K562 (cell line): ENCODE results near the gene PICK1. TPM values are rescaled to one million over a fixed set of nuclear protein-coding genes. Genes with fewer than 3 reads are reported as not detected.

ENCODE experiments used
- ATAC-seq: fragments of 200-7000 bp; cut with Tn5 transposase; 3 replicates; pipeline ENCODE4 v1.9.1; 2020; ENCODE audit warnings: moderate library complexity
- BruUV-seq: library from RNA; stranded (reverse); fragments of 400-500 nt; replicated peaks from 2 replicates; lab custom pipeline; 2021; lab: Mats Ljungman, UMichigan
- CTCF ChIA-PET: fragments of 300-600 bp; formaldehyde crosslinking; extraction: SDS; loops from one replicate; lab custom pipeline; 2021; ENCODE audit warnings: low intra/inter-chr PET ratio; lab: Yijun Ruan, JAX
- POLR2A ChIA-PET: fragments of 300-600, 350-650 bp; sonication (Branson Sonifier 250); formaldehyde crosslinking; extraction: SDS; loops from one replicate; lab custom pipeline; 2021; ENCODE audit warnings: antibody characterized with exemption, inconsistent platforms; lab: Yijun Ruan, JAX
- DNase-seq, 4 experiments: peaks; one replicate each; pipeline versions ENCODE4 v3.0.0 to v3.0.0-alpha.2; 2011 to 2018; ENCODE audit warnings: low spot score in 3 of 4, mixed read lengths in 3 of 4; ENCODE audit errors: extremely low read depth in 1 of 4
- FAIRE-seq: peaks from 2 replicates; lab custom pipeline; 2011; peaks lifted over from hg19 to GRCh38; lab: Jason Lieb, UNC
- H2AFZ ChIP-seq: 2 replicates; pipeline ENCODE4 v1.6.0; 2011; ENCODE audit warnings: low read depth, low read length, control low read depth, inconsistent platforms
- H3K27ac ChIP-seq: fragments of 200-600 bp; 3 replicates; pipeline ENCODE4 v1.8.0; 2011; ENCODE audit warnings: low read depth, mild to moderate bottlenecking, control low read depth, inconsistent platforms, low read length, moderate library complexity, mixed read lengths; ENCODE audit errors: extremely low read depth
- H3K27me3 ChIP-seq, 2 experiments: fragments of 300-600 bp in 1 of 2; 2 replicates in 1 of 2; 3 replicates in 1 of 2; pipeline versions ENCODE4 v1.6.0 to v1.8.0; 2011; ENCODE audit warnings: inconsistent platforms in 2 of 2, low read length in 2 of 2, mild to moderate bottlenecking in 1 of 2, mixed read lengths in 1 of 2, moderate library complexity in 1 of 2; ENCODE audit not compliant: control insufficient read depth in 2 of 2, insufficient read depth in 2 of 2
- H3K36me3 ChIP-seq: fragments of 300-600 bp; 3 replicates; pipeline ENCODE4 v1.8.0; 2011; ENCODE audit warnings: mild to moderate bottlenecking, low read length, inconsistent platforms; ENCODE audit not compliant: control insufficient read depth, insufficient read depth
- H3K4me1 ChIP-seq, 2 experiments: fragments of 200-600 bp in 1 of 2; replicated peaks in 1 of 2; 2 replicates in 1 of 2; 3 replicates in 1 of 2; pipeline versions ENCODE4 v1.5.1 to v1.8.0; 2011; ENCODE audit warnings: inconsistent platforms in 2 of 2, low read length in 2 of 2, mild to moderate bottlenecking in 1 of 2, mixed read lengths in 1 of 2, moderate library complexity in 1 of 2; ENCODE audit not compliant: control insufficient read depth in 2 of 2, insufficient read depth in 2 of 2
- H3K4me2 ChIP-seq: 2 replicates; pipeline ENCODE4 v1.6.1; 2011; ENCODE audit warnings: low read length, control low read depth, inconsistent platforms, mixed read lengths; ENCODE audit not compliant: insufficient read depth
- H3K4me3 ChIP-seq: fragments of 200-600 bp; sonication (generic), shearing (Covaris generic); 2 replicates; pipeline ENCODE4 v1.5.1; 2016; ENCODE audit warnings: control low read depth, inconsistent platforms
- H3K79me2 ChIP-seq: fragments of 200-600 bp; 3 replicates; pipeline ENCODE4 v1.8.0; 2011; ENCODE audit warnings: low read length, inconsistent platforms; ENCODE audit not compliant: control insufficient read depth, insufficient read depth
- H3K9ac ChIP-seq, 2 experiments: 2 replicates each; pipeline versions ENCODE4 v1.6.0 to v1.6.1; 2011; ENCODE audit warnings: low read depth in 2 of 2, low read length in 2 of 2, control low read depth in 1 of 2, inconsistent platforms in 1 of 2, mild to moderate bottlenecking in 1 of 2, mixed read lengths in 1 of 2; ENCODE audit not compliant: insufficient read depth in 1 of 2
- H3K9me1 ChIP-seq: one replicate; pipeline ENCODE4 v1.6.0; 2011; ENCODE audit warnings: inconsistent platforms, mild to moderate bottlenecking, low read length, moderate library complexity; ENCODE audit not compliant: control insufficient read depth, insufficient read depth
- H3K9me3 ChIP-seq: replicated peaks from 2 replicates; pipeline ENCODE4 v1.5.1; 2011; ENCODE audit warnings: low read depth, low read length, inconsistent platforms; ENCODE audit not compliant: control insufficient read depth, insufficient read depth
- H4K20me1 ChIP-seq: replicated peaks from 2 replicates; pipeline ENCODE4 v1.6.1; 2011; ENCODE audit warnings: low read length, inconsistent platforms, mixed read lengths; ENCODE audit not compliant: control insufficient read depth, insufficient read depth
- CBX1 ChIP-seq: sonication (generic); IDR thresholded peaks from 2 replicates; pipeline ENCODE4 v1.6.1; 2016; ENCODE audit warnings: antibody characterized with exemption, low read depth, mild to moderate bottlenecking
- KLF16 ChIP-seq: IDR thresholded peaks from 2 replicates; pipeline ENCODE4 v1.6.1; 2016; ENCODE audit warnings: antibody characterized with exemption
- KLF6 ChIP-seq: fragments of 250-450 bp; sonication (Bioruptor Pico); IDR thresholded peaks from 2 replicates; pipeline ENCODE4 v1.4.0; 2020; ENCODE audit warnings: mild to moderate bottlenecking, moderate library complexity, borderline replicate concordance
- SMC3 ChIP-seq: conservative IDR thresholded peaks from 2 replicates; pipeline ENCODE4 v1.6.1; 2011; ENCODE audit warnings: low read depth, low read length, improper control_type of control experiment; ENCODE audit not compliant: insufficient read depth
- STAG1 ChIP-seq: sonication (generic); formaldehyde crosslinking; IDR thresholded peaks from 2 replicates; pipeline ENCODE4 v1.5.0; 2020; ENCODE audit warnings: missing genetic modification reagents, borderline replicate concordance
- ZNF408 ChIP-seq: fragments of 250-450 bp; sonication (Bioruptor Pico); IDR thresholded peaks from 2 replicates; pipeline ENCODE4 v1.4.0; 2020; ENCODE audit warnings: low read depth, mild to moderate bottlenecking, moderate library complexity
- ZNF57 ChIP-seq: fragments of 450-650 bp; formaldehyde crosslinking; IDR thresholded peaks from 2 replicates; pipeline ENCODE4 v1.4.0; 2020; ENCODE audit warnings: mild to moderate bottlenecking, moderate library complexity
- WGBS: fragments of 100-300 bp; shearing (Covaris generic); methylation state at CpG from one replicate; pipeline ENCODE4 v1.1.6; 2016; ENCODE audit warnings: low coverage, mixed read lengths; ENCODE audit not compliant: insufficient coverage; ENCODE audit errors: missing lambda C conversion rate; 5-methylcytosine and 5-hydroxymethylcytosine counted together
- in situ Hi-C: fragments of 300-500 bp; cut with MboI; formaldehyde crosslinking; loops from 4 replicates; pipeline ENCODE4 v1.15.0; 2018; ENCODE audit warnings: inconsistent platforms, mixed read lengths
- intact Hi-C: fragments of 100-400 bp; cut with micrococcal nuclease; formaldehyde crosslinking; loops from 2 replicates; pipeline ENCODE4 v1.14.2; 2022
- polyA plus RNA-seq, 8 experiments: library from polyadenylated mRNA; depleted of rRNA in 4 of 8; stranded (reverse) in 5 of 8; unstranded in 3 of 8; fragments of >200 nt; fragmentation: Nextera tagmentation in 2 of 8; fragmentation: Illumina TruSeq in 1 of 8; extraction: Ambion mirVana in 2 of 8; extraction: Trizol in 1 of 8; gene quantifications; 2 replicates each; pipeline versions ENCODE4 v1.2.1 to v1.2.3, GENCODE V29; 2011 to 2014; ENCODE audit warnings: inconsistent platforms in 1 of 8, missing spikeins in 1 of 8
- total RNA-seq, 7 experiments: library from RNA; depleted of rRNA in 6 of 7; stranded (reverse); fragments of >200 nt in 6 of 7; fragmentation: Illumina TruSeq in 2 of 7; extraction: Trizol in 2 of 7; gene quantifications; 2 replicates each; pipeline versions ENCODE4 v1.2.1 to v1.2.3, GENCODE V29; 2011 to 2021; ENCODE audit warnings: low replicate concordance in 1 of 7
- TF ChIP-seq, protein P1 (sequence below), 2 experiments: fragments of 150-350 bp in 1 of 2; IDR thresholded peaks; 2 replicates each; pipeline ENCODE4 v1.6.1; 2012 to 2016; ENCODE audit warnings: low read depth in 2 of 2, low read length in 2 of 2, mild to moderate bottlenecking in 1 of 2, moderate library complexity in 1 of 2
- TF ChIP-seq, protein P2 (sequence below): fragments of 450-650 bp; formaldehyde crosslinking; IDR thresholded peaks from 2 replicates; pipeline ENCODE4 v1.4.0; 2020; ENCODE audit warnings: mild to moderate bottlenecking

Gene PICK1
- total and polyA plus RNA-seq, 9 of the 15 experiments (the other 6 are each of a cell fraction or from before 2014, with no cell fraction given): 0.06 to 11.0 (median 7.9) TPM; not detected in 1

DNA sequence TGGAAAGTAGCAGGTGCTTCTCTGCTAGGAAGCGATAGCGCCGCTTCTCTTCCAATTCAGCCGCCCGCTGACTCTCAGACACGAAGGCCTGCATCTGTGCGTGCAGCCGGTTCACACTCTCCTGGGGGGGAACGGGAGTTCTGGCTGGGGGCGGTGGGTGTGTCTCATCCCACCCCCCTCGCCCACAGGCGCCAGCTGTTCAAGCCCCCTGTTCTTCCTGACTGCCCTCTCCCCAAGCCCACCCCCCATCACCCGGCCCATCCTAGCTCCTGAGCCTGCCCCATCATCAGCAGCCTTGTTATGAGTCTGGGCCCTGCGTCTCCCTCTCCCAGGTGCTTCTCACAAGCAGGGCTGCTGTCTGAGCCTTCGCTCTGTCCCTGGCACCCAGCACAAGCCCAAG lies 39.9 kb downstream of the PICK1 start:
- Histone ChIP-seq H3K79me2 (no peaks in the 10 kb centered on the region), H3K36me3 (no peaks in the 10 kb centered on the region), H3K4me2 (no peak overlapping the region), H3K9me1 (no peaks in the 10 kb centered on the region), H3K4me3 (no peak overlapping the region), H3K27me3 (0 out of 5 replicates have a peak, but pooled peaks cover 0 to 3% of the 10 kb centered on the region in 2 experiments), H3K4me1 (peaks cover 2 to 11% of the 10 kb centered on the region in 2 experiments; a peak in 3 of 5 replicates), H3K9me3 (no peaks in the 10 kb centered on the region), H3K9ac (no peak overlapping the region), H3K27ac (no peak overlapping the region), H2AFZ (peak overlapping the region; percentile 64; the same call in 1 of the 2 replicates), H4K20me1 (no peaks in the 10 kb centered on the region)
- ChIA-PET POLR2A (interaction anchor here (1.1 kb wide), 1 partner anchor 11 kb away, joined by 3 read pairs; no protein-coding TSS in a partner anchor), CTCF (no interaction called here)
- no CpG with 5 or more reads among the region's 15 CpGs for WGBS
- FAIRE-seq: no peak
- DNase-seq: no peak
- no peak for ATAC-seq
- no peak for TF ChIP-seq KLF16
- TF ChIP-seq, protein P1, sequence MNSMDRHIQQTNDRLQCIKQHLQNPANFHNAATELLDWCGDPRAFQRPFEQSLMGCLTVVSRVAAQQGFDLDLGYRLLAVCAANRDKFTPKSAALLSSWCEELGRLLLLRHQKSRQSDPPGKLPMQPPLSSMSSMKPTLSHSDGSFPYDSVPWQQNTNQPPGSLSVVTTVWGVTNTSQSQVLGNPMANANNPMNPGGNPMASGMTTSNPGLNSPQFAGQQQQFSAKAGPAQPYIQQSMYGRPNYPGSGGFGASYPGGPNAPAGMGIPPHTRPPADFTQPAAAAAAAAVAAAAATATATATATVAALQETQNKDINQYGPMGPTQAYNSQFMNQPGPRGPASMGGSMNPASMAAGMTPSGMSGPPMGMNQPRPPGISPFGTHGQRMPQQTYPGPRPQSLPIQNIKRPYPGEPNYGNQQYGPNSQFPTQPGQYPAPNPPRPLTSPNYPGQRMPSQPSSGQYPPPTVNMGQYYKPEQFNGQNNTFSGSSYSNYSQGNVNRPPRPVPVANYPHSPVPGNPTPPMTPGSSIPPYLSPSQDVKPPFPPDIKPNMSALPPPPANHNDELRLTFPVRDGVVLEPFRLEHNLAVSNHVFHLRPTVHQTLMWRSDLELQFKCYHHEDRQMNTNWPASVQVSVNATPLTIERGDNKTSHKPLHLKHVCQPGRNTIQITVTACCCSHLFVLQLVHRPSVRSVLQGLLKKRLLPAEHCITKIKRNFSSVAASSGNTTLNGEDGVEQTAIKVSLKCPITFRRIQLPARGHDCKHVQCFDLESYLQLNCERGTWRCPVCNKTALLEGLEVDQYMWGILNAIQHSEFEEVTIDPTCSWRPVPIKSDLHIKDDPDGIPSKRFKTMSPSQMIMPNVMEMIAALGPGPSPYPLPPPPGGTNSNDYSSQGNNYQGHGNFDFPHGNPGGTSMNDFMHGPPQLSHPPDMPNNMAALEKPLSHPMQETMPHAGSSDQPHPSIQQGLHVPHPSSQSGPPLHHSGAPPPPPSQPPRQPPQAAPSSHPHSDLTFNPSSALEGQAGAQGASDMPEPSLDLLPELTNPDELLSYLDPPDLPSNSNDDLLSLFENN (IDR thresholded peaks at IDR 0.05; ENCODE audit: low read depth in 2 of 2, low read length in 2 of 2): no peak
- TF ChIP-seq ZNF408: no peak
- TF ChIP-seq CBX1: no peak
- no peak for TF ChIP-seq STAG1 (CRISPR knock-in tag)
- no peak for TF ChIP-seq SMC3
- TF ChIP-seq KLF6 (CRISPR knock-in tag): no peak
- TF ChIP-seq ZNF57 (CRISPR knock-in tag): no peak
- TF ChIP-seq, protein P2, sequence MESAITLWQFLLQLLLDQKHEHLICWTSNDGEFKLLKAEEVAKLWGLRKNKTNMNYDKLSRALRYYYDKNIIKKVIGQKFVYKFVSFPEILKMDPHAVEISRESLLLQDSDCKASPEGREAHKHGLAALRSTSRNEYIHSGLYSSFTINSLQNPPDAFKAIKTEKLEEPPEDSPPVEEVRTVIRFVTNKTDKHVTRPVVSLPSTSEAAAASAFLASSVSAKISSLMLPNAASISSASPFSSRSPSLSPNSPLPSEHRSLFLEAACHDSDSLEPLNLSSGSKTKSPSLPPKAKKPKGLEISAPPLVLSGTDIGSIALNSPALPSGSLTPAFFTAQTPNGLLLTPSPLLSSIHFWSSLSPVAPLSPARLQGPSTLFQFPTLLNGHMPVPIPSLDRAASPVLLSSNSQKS (CRISPR knock-in tag): no peak
- BruUV-seq: no TSS peak
- in situ Hi-C loops (no loop called here), intact Hi-C loops (no loop called here)
